ENCODE measurements around the gene TRIM14. TPM values are rescaled to one million over a fixed set of nuclear protein-coding genes. Genes with fewer than 3 reads are reported as not detected.
"Not testable (repeated sequence)": the region's sequence is repeated elsewhere in the genome, so short reads cannot be mapped to it uniquely, and the experiment has no call there.

The TRIM14 gene
- total RNA-seq, 1 experiment from 2014 or later = 34.1 TPM

- H3K27me3 Mint-ChIP-seq (ENCODE audit: unreplicated experiment) = no peaks in the 10 kb centered on the region
- H3K4me1 Mint-ChIP-seq (ENCODE audit: low read depth, unreplicated experiment) = no peaks in the 10 kb centered on the region
- no peaks in the 10 kb centered on the region for H3K9me3 Mint-ChIP-seq (ENCODE audit: low read depth, unreplicated experiment)
- no TSS peak for BruUV-seq (replicated peaks)
- intact Hi-C loops (cut with micrococcal nuclease; ENCODE audit: unreplicated experiment) = no loop called here
- DNase-seq = no peak
- H3K4me3 Mint-ChIP-seq (ENCODE audit: low read depth, unreplicated experiment) = no peak overlapping the region
- CTCF ChIA-PET = no interaction called here
- TF ChIP-seq, protein P1, sequence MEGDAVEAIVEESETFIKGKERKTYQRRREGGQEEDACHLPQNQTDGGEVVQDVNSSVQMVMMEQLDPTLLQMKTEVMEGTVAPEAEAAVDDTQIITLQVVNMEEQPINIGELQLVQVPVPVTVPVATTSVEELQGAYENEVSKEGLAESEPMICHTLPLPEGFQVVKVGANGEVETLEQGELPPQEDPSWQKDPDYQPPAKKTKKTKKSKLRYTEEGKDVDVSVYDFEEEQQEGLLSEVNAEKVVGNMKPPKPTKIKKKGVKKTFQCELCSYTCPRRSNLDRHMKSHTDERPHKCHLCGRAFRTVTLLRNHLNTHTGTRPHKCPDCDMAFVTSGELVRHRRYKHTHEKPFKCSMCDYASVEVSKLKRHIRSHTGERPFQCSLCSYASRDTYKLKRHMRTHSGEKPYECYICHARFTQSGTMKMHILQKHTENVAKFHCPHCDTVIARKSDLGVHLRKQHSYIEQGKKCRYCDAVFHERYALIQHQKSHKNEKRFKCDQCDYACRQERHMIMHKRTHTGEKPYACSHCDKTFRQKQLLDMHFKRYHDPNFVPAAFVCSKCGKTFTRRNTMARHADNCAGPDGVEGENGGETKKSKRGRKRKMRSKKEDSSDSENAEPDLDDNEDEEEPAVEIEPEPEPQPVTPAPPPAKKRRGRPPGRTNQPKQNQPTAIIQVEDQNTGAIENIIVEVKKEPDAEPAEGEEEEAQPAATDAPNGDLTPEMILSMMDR (IDR thresholded peaks at IDR 0.05; ENCODE audit: unreplicated experiment) = no peak
- no peak overlapping the region for H3K27ac Mint-ChIP-seq (ENCODE audit: unreplicated experiment)
- no peaks in the 10 kb centered on the region for H3K36me3 Mint-ChIP-seq (ENCODE audit: insufficient read depth, unreplicated experiment)
Measured at GRCh38 chr9:98024702-98025101, 94.3 kb downstream of the TRIM14 start.

- no peaks in the 10 kb centered on the region for H3K4me1 Mint-ChIP-seq (ENCODE audit: low read depth, unreplicated experiment)
- no peak overlapping the region for H3K4me3 Mint-ChIP-seq (ENCODE audit: low read depth, unreplicated experiment)
- H3K9me3 Mint-ChIP-seq (ENCODE audit: low read depth, unreplicated experiment) = no peaks in the 10 kb centered on the region
- peaks cover 15% of the 10 kb centered on the region for H3K36me3 Mint-ChIP-seq (ENCODE audit: insufficient read depth, unreplicated experiment)
- intact Hi-C loops (cut with micrococcal nuclease; ENCODE audit: unreplicated experiment) = no loop called here
- H3K27me3 Mint-ChIP-seq (ENCODE audit: unreplicated experiment) = no peaks in the 10 kb centered on the region
- CTCF ChIA-PET = no interaction called here
- no TSS peak for BruUV-seq (replicated peaks)
- H3K27ac Mint-ChIP-seq (ENCODE audit: unreplicated experiment) = no peak overlapping the region
- TF ChIP-seq, protein P1 (IDR thresholded peaks at IDR 0.05; ENCODE audit: unreplicated experiment) = no peak
- DNase-seq = no peak
Measured at GRCh38 chr9:98022447-98022846, 96.6 kb downstream of the TRIM14 start.

- Mint-ChIP-seq H3K4me1 (ENCODE audit: low read depth, unreplicated experiment) (no peaks in the 10 kb centered on the region), H3K4me3 (ENCODE audit: low read depth, unreplicated experiment) (no peak overlapping the region), H3K36me3 (ENCODE audit: insufficient read depth, unreplicated experiment) (peaks cover 22% of the 10 kb centered on the region), H3K9me3 (ENCODE audit: low read depth, unreplicated experiment) (no peaks in the 10 kb centered on the region), H3K27ac (ENCODE audit: unreplicated experiment) (no peak overlapping the region), H3K27me3 (ENCODE audit: unreplicated experiment) (no peaks in the 10 kb centered on the region)
- CTCF ChIA-PET = no interaction called here
- intact Hi-C loops (cut with micrococcal nuclease; ENCODE audit: unreplicated experiment) = no loop called here
- BruUV-seq (replicated peaks) = no TSS peak
- TF ChIP-seq, protein P1 (IDR thresholded peaks at IDR 0.05; ENCODE audit: unreplicated experiment) = no peak
- DNase-seq = no peak
Measured at GRCh38 chr9:98021306-98022040, 97.5 kb downstream of the TRIM14 start.

DNA sequence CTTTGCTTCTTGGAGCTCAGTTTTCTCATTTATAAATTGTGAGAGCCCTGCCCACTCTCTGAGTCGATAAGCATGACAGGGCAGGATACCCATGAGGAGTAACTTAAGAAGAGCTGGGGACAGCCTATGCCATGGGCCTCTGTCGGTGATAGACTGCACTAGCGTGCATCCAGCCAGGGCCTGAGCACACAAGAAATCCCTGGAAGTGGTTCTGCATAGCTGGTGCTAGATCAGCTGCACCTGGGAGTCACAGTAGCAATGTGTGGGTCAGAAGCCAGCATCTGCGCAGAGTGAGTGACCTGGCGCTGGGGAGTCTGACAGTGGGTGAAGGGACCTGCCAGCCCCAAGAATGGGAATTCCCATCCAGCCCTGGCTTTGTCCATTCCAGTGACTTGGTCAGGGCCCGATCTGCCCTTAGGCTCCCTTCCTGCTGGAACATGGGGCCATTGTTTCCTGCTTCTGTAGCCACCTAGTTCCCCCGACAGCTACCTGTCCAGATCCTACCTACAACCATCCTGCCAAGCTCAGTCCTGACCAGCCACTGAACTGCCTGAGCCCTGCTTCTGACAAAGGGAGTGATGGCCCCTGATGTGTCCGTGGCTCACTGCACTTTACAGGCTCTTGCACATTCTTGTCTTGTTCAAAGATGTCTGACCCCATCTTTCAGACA is 98.4 kb downstream of the TRIM14 start:
- DNase-seq = no peak
- H3K27ac Mint-ChIP-seq (ENCODE audit: unreplicated experiment) = no peak overlapping the region
- no TSS peak for BruUV-seq (replicated peaks)
- no peak overlapping the region for H3K4me3 Mint-ChIP-seq (ENCODE audit: low read depth, unreplicated experiment)
- CTCF ChIA-PET = interaction anchor here (0.6 kb wide), 1 partner anchor 24 kb away, joined by 3 read pairs; no protein-coding TSS in a partner anchor
- H3K36me3 Mint-ChIP-seq (ENCODE audit: insufficient read depth, unreplicated experiment) = peaks cover 30% of the 10 kb centered on the region
- H3K4me1 Mint-ChIP-seq (ENCODE audit: low read depth, unreplicated experiment) = no peaks in the 10 kb centered on the region
- TF ChIP-seq, protein P1 (IDR thresholded peaks at IDR 0.05; ENCODE audit: unreplicated experiment) = no peak
- intact Hi-C loops (cut with micrococcal nuclease; ENCODE audit: unreplicated experiment) = no loop called here
- H3K9me3 Mint-ChIP-seq (ENCODE audit: low read depth, unreplicated experiment) = no peaks in the 10 kb centered on the region
- no peaks in the 10 kb centered on the region for H3K27me3 Mint-ChIP-seq (ENCODE audit: unreplicated experiment)

GRCh38 chr9:98019869-98020268 is 99.2 kb downstream of the TRIM14 start:
- DNase-seq; intact Hi-C loops (cut with micrococcal nuclease; ENCODE audit: unreplicated experiment); H3K27me3 Mint-ChIP-seq (ENCODE audit: unreplicated experiment); H3K4me3 Mint-ChIP-seq (ENCODE audit: low read depth, unreplicated experiment); H3K9me3 Mint-ChIP-seq (ENCODE audit: low read depth, unreplicated experiment); BruUV-seq (replicated peaks); H3K4me1 Mint-ChIP-seq (ENCODE audit: low read depth, unreplicated experiment); CTCF ChIA-PET; H3K27ac Mint-ChIP-seq (ENCODE audit: unreplicated experiment): not testable (repeated sequence)
- peaks cover 38% of the 10 kb centered on the region for H3K36me3 Mint-ChIP-seq (ENCODE audit: insufficient read depth, unreplicated experiment)
